HL-60 (cell line): ENCODE measurements around the gene IQGAP1.

Experiments
- GABPA ChIP-seq: IDR thresholded peaks from 2 replicates; pipeline ENCODE4 v1.6.1; 2012; ENCODE audit warnings: low read depth
- SPI1 ChIP-seq: IDR thresholded peaks from 2 replicates; pipeline ENCODE4 v1.6.1; 2012; ENCODE audit warnings: low read depth, mild to moderate bottlenecking, borderline replicate concordance
- TF ChIP-seq, protein P1 (sequence below): IDR thresholded peaks from one replicate; pipeline ENCODE4 v1.5.1; 2011; ENCODE audit warnings: low read length, control low read depth, inconsistent platforms; ENCODE audit not compliant: insufficient read depth

DNA sequence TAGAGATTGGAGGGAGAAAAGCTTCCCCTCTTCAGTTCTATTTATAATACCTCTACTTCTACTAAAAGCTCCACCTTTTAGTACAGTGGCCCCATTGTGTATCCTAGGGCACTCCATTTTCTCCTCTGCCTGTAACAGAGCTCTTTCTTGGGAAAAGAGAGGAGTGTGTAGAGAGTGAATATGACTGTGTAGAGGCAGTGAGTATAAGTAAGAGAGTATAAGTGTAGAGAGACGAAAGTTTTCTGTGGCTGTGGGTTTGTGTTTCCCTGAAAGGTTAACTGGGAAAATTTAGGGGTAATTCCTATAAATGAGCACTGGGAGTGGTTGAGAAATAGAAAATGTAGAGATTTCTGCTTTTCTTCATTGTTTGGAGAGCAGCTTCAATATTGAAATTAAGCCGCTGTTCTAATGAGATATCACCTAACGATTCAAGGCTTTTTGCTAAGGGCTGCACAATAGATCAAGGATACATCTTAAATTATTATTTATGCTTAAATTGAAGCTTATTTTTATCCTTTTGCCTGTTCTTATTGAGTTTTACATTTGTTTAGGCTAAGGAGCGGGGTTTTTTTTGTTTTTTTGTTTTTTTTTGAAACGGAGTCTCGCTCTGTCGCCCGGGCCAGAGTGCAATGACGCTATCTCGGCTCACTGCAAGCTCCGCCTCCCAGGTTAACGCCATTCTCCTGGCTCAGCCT lies 6.9 kb downstream of the IQGAP1 start:
- TF ChIP-seq SPI1 (no peak), GABPA (no peak)
- TF ChIP-seq, protein P1, sequence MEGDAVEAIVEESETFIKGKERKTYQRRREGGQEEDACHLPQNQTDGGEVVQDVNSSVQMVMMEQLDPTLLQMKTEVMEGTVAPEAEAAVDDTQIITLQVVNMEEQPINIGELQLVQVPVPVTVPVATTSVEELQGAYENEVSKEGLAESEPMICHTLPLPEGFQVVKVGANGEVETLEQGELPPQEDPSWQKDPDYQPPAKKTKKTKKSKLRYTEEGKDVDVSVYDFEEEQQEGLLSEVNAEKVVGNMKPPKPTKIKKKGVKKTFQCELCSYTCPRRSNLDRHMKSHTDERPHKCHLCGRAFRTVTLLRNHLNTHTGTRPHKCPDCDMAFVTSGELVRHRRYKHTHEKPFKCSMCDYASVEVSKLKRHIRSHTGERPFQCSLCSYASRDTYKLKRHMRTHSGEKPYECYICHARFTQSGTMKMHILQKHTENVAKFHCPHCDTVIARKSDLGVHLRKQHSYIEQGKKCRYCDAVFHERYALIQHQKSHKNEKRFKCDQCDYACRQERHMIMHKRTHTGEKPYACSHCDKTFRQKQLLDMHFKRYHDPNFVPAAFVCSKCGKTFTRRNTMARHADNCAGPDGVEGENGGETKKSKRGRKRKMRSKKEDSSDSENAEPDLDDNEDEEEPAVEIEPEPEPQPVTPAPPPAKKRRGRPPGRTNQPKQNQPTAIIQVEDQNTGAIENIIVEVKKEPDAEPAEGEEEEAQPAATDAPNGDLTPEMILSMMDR, result no peak
